K562 treated with DMSO at 1 percent for 24 hours (cell line): Measurements from ENCODE around the gene RELA. TPM values are rescaled to one million over a fixed set of nuclear protein-coding genes. Genes with fewer than 3 reads are reported as not detected.

ENCODE experiments used
- total RNA-seq: library from RNA; unstranded; fragments of 300-600 nt; gene quantifications from 2 replicates; pipeline ENCODE4 v1.2.3, GENCODE V29; 2022; ENCODE audit warnings: low read depth; ENCODE audit not compliant: insufficient read depth

RELA gene
- total RNA-seq: 76.3 and 79.5 TPM in 2 replicates

DNA sequence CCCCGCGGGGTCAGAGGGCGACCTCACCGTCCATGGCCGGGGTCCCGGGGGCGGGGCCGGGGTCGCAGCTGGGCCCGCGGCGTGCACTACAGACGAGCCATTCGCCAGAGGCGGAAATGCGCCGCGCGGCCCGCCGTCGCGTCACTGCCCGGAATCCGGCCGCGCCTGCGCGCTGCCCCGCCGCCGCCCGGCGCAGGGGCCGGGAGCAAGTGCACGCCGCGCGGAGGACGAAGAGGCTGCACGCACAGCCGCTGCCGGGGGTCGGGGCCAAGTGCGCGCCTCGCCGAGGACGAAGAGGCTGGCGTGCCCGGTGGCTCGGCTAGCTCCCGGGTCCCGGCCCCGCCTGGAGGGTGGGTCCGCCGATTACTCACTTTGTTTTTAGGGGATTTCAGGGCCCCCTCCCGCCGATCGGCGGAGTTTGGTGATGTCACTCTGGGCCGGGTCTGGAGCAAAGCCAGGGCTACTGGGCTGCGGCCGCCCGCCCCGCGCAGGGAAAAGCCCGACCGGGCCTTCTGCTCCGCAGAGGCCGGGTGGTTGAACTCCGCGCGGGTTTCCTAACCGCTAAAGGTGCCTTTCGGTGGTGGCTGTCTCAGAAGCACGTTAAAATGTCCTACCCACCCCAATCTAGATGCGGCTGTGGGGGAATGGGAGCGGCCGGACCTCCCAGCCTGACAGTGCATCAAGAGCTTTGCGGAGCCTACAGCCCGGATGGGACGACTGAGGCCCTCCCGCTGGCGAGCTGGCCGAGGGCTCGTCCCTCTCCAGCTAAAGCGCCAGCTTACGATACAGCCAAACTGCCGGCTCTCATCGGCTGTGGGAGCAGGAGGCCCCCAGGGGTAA, at the start of gene RELA:
Gene RELA, minus strand, starts transcription at position 118 of the 840 bp plus-strand sequence. Its CDS starts 84 bp downstream, at position 34.

GRCh38 chr11:65711785-65712632, 49.3 kb upstream of the RELA start, which contains the start of gene KAT5:
Gene KAT5, plus strand, starts transcription at chr11:65712252. Its CDS starts 16 bp downstream, at chr11:65712268.

GRCh38 chr11:65637794-65638419, 24.8 kb downstream of the RELA start, which contains the start of gene SIPA1:
Gene SIPA1, plus strand, starts transcription at chr11:65638101. Its CDS starts 2,821 bp downstream, at chr11:65640922.

GRCh38 chr11:65615229-65615949, 47.3 kb downstream of the RELA start, which contains the start of gene PCNX3:
Gene PCNX3, plus strand, starts transcription at chr11:65615776. Its CDS starts 536 bp downstream, at chr11:65616312.

Other genes with a start within 250 kb of the RELA start
- gene NEAT1, start 240.1 kb downstream of the RELA start, total RNA-seq: 25.4 and 31.8 TPM in 2 replicates
- gene MALAT1, start 163.9 kb downstream of the RELA start, total RNA-seq: 92.6 and 97.2 TPM in 2 replicates
- gene SCYL1, start 137.8 kb downstream of the RELA start, total RNA-seq: 135 and 143 TPM in 2 replicates
- 42.3 and 45.8 TPM in 2 replicates for gene LTBP3, start 104.6 kb downstream of the RELA start, total RNA-seq
- gene ZNRD2, start 92.4 kb downstream of the RELA start, total RNA-seq: 65.6 and 76.3 TPM in 2 replicates
- 140 and 142 TPM in 2 replicates for gene FAM89B, start 90.4 kb downstream of the RELA start, total RNA-seq
- gene EHBP1L1, start 86.9 kb downstream of the RELA start, total RNA-seq: 83.0 and 84.8 TPM in 2 replicates
- 4.0 and 4.8 TPM in 2 replicates for gene KCNK7, start 67.1 kb downstream of the RELA start, total RNA-seq
- 93.2 and 97.7 TPM in 2 replicates for gene MAP3K11, start 48.7 kb downstream of the RELA start, total RNA-seq
- gene PCNX3, start 47.1 kb downstream of the RELA start, total RNA-seq: 52.3 and 54.3 TPM in 2 replicates
- gene SIPA1, start 24.8 kb downstream of the RELA start, total RNA-seq: 99.8 and 104 TPM in 2 replicates
- 50.5 and 58.6 TPM in 2 replicates for gene KAT5, start 49.3 kb upstream of the RELA start, total RNA-seq
- 50.7 and 64.2 TPM in 2 replicates for gene RNASEH2C, start 57.9 kb upstream of the RELA start, total RNA-seq
- 43.7 and 44.6 TPM in 2 replicates for gene AP5B1, start 118.1 kb upstream of the RELA start, total RNA-seq
- not detected in 2 replicates for gene OVOL1, start 124.1 kb upstream of the RELA start, total RNA-seq
- gene SNX32, start 171.0 kb upstream of the RELA start, total RNA-seq: not detected in 2 replicates
- 749 and 768 TPM in 2 replicates for gene CFL1, start 195.3 kb upstream of the RELA start, total RNA-seq
- gene MUS81, start 197.5 kb upstream of the RELA start, total RNA-seq: 72.4 and 88.2 TPM in 2 replicates
- gene EFEMP2, start 209.9 kb upstream of the RELA start, total RNA-seq: 0.50 and 1.1 TPM in 2 replicates
- gene CTSW, start 216.9 kb upstream of the RELA start, total RNA-seq: not detected in 2 replicates
- gene FIBP, start 225.6 kb upstream of the RELA start, total RNA-seq: 68.1 and 94.2 TPM in 2 replicates
- gene CCDC85B, start 227.8 kb upstream of the RELA start, total RNA-seq: 76.5 and 77.6 TPM in 2 replicates
- 5.8 and 9.9 TPM in 2 replicates for gene FOSL1, start 237.5 kb upstream of the RELA start, total RNA-seq